Endodermal cell (in vitro differentiated cells): ENCODE data around the gene ANKFN1. TPM values are rescaled to one million over a fixed set of nuclear protein-coding genes. Genes with fewer than 3 reads are reported as not detected.
A peak's percentile ranks its signal among the peaks of the same experiment; 100 is the strongest.

Experiments used
- DNase-seq: peaks from one replicate; pipeline ENCODE4 v3.0.0-alpha.2; 2017
- H3K27ac ChIP-seq: 2 replicates; pipeline ENCODE4 v1.5.1; 2013; ENCODE audit warnings: mild to moderate bottlenecking, low read depth, low read length, moderate library complexity
- H3K27me3 ChIP-seq: 2 replicates; pipeline ENCODE4 v1.6.1; 2013; ENCODE audit warnings: mild to moderate bottlenecking, low read length, moderate library complexity; ENCODE audit not compliant: insufficient read depth, control insufficient read depth, poor library complexity, severe bottlenecking
- H3K36me3 ChIP-seq: 2 replicates; pipeline ENCODE4 v1.7.0; 2013; ENCODE audit warnings: mild to moderate bottlenecking, low read length, moderate library complexity; ENCODE audit not compliant: control insufficient read depth, insufficient read depth
- H3K4me1 ChIP-seq: one replicate; pipeline ENCODE4 v1.7.0; 2013; ENCODE audit warnings: low read length; ENCODE audit not compliant: control insufficient read depth, insufficient read depth
- H3K4me3 ChIP-seq: 2 replicates; pipeline ENCODE4 v1.5.1; 2013; ENCODE audit warnings: mild to moderate bottlenecking, low read length, moderate library complexity
- H3K9ac ChIP-seq: 2 replicates; pipeline ENCODE4 v1.6.1; 2013; ENCODE audit warnings: mild to moderate bottlenecking, low read length, moderate library complexity; ENCODE audit not compliant: poor library complexity, severe bottlenecking; ENCODE audit errors: extremely low read depth
- H3K9me3 ChIP-seq: 2 replicates; pipeline ENCODE4 v1.6.1; 2013; ENCODE audit warnings: mild to moderate bottlenecking, low read length, moderate library complexity; ENCODE audit not compliant: control insufficient read depth
- H3K27ac Mint-ChIP-seq: 2 replicates; pipeline ENCODE4 v1.8.0; 2020; ENCODE audit warnings: mixed read lengths
- H3K27me3 Mint-ChIP-seq: 2 replicates; pipeline ENCODE4 v1.8.0; 2021; ENCODE audit warnings: mild to moderate bottlenecking, mixed read lengths; ENCODE audit not compliant: insufficient read depth
- H3K36me3 Mint-ChIP-seq: 2 replicates; pipeline ENCODE4 v1.8.0; 2020; ENCODE audit warnings: low read depth, mixed read lengths
- H3K4me1 Mint-ChIP-seq: 2 replicates; pipeline ENCODE4 v1.8.0; 2020; ENCODE audit warnings: mixed read lengths
- H3K4me3 Mint-ChIP-seq: 2 replicates; pipeline ENCODE4 v1.8.0; 2020; ENCODE audit warnings: mild to moderate bottlenecking, moderate library complexity, mixed read lengths
- H3K9me3 Mint-ChIP-seq: 2 replicates; pipeline ENCODE4 v1.8.0; 2020; ENCODE audit warnings: mild to moderate bottlenecking, mixed read lengths
- CTCF ChIP-seq: fragments of 200-600 bp; sonication (generic); conservative IDR thresholded peaks from 2 replicates; pipeline ENCODE4 v1.5.0; 2021; ENCODE audit warnings: antibody characterized with exemption, mild to moderate bottlenecking
- WGBS, 2 experiments: methylation state at CpG; one replicate each; pipeline versions ENCODE4 v1.1.5 to v1.1.7; 2013; ENCODE audit warnings: missing lambda C conversion rate in 2 of 2, mixed read lengths in 1 of 2; ENCODE audit not compliant: insufficient coverage in 1 of 2, insufficient read length in 1 of 2; 5-methylcytosine and 5-hydroxymethylcytosine counted together
- total RNA-seq, 2 donors: library from RNA; stranded (reverse); fragmentation: NEBNext Ultra II Directional in 1 of 2; extraction: Animal tissue kit (Norgen Biotek cat#: 25700) in 1 of 2; gene quantifications; 2 replicates in 1 of 2; 3 replicates in 1 of 2; pipeline ENCODE4 v1.2.1, GENCODE V29; 2021

The ANKFN1 gene
- total RNA-seq, 2 donors from 2014 or later: not detected

GRCh38 chr17:56244268-56244890 lies 91.1 kb downstream of the ANKFN1 start:
- Histone ChIP-seq H3K9me3 (no peaks in the 10 kb centered on the region), H3K4me1 (no peaks in the 10 kb centered on the region), H3K36me3 (no peaks in the 10 kb centered on the region), H3K4me3 (no peak overlapping the region), H3K27me3 (no peaks in the 10 kb centered on the region), H3K9ac (no peak overlapping the region), H3K27ac (no peak overlapping the region)
- H3K4me3 Mint-ChIP-seq: no peak overlapping the region
- H3K4me1 Mint-ChIP-seq: no peaks in the 10 kb centered on the region
- no peaks in the 10 kb centered on the region for H3K36me3 Mint-ChIP-seq
- H3K27me3 Mint-ChIP-seq: peaks cover 10% of the 10 kb centered on the region
- H3K9me3 Mint-ChIP-seq: no peaks in the 10 kb centered on the region
- WGBS, 2 experiments: 87 to 100% methylated on average over 1 to 2 of the region's 2 CpGs
- DNase-seq: no peak
- H3K27ac Mint-ChIP-seq: no peak overlapping the region
- peak; percentile 61 for TF ChIP-seq CTCF

DNA sequence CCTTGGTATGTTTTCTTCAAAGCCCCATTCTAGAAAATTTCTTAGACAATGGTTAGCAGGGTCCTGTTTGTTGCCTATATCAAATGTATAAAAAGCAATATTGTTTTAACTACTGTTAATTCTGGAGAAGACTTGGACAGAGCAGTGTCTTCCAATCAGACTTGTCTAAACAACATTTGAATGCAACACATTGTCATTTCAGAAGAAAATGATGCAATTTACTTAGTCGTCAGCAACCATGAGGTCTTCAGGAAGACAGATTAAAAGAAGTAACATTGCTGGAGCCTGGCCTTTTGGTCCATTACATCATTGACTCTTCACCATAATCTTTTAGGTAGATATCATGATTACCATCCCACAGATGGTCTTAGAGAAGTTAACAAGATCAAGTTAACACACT lies 94.5 kb downstream of the ANKFN1 start:
- Histone ChIP-seq H3K4me1 (no peaks in the 10 kb centered on the region), H3K9me3 (no peaks in the 10 kb centered on the region), H3K9ac (no peak overlapping the region), H3K27ac (no peak overlapping the region), H3K4me3 (no peak overlapping the region), H3K27me3 (peaks cover 6% of the 10 kb centered on the region), H3K36me3 (no peaks in the 10 kb centered on the region)
- H3K9me3 Mint-ChIP-seq: no peaks in the 10 kb centered on the region
- no peak for TF ChIP-seq CTCF
- H3K4me3 Mint-ChIP-seq: no peak overlapping the region
- 86 to 100% methylated on average over 1 of the region's 1 CpG for WGBS, 2 experiments
- H3K27ac Mint-ChIP-seq: no peak overlapping the region
- DNase-seq: no peak
- H3K4me1 Mint-ChIP-seq: no peaks in the 10 kb centered on the region
- H3K27me3 Mint-ChIP-seq: peaks cover 10% of the 10 kb centered on the region
- no peaks in the 10 kb centered on the region for H3K36me3 Mint-ChIP-seq

DNA sequence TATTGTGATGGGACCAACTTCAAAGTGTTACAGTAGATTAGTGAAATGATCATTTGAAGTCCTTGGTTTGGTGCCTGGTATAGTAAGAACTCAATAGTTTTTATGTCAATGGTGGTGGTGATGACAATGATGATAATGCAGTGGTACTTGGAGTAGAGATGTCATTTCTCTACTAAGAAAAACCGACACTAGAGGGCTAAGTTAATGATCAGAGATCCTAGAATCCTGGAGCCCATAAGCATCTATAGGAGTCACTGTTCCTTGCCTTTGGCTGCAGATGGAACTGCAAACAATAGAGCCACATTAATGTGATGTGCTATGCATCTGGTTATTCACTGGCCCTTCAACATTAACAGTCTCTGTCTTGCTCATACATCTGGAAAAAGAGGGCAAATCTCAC lies 103.8 kb downstream of the ANKFN1 start:
- H3K9me3 ChIP-seq: no peaks in the 10 kb centered on the region
- no peak overlapping the region for H3K27ac ChIP-seq
- H3K4me1 ChIP-seq: no peaks in the 10 kb centered on the region
- H3K4me1 Mint-ChIP-seq: no peaks in the 10 kb centered on the region
- TF ChIP-seq CTCF: peak; percentile 54
- no peaks in the 10 kb centered on the region for H3K27me3 Mint-ChIP-seq
- no peak overlapping the region for H3K9ac ChIP-seq
- no peaks in the 10 kb centered on the region for H3K9me3 Mint-ChIP-seq
- no peak overlapping the region for H3K27ac Mint-ChIP-seq
- H3K36me3 ChIP-seq: no peaks in the 10 kb centered on the region
- H3K4me3 ChIP-seq: no peak overlapping the region
- no peaks in the 10 kb centered on the region for H3K27me3 ChIP-seq
- no peak for DNase-seq
- 77 to 100% methylated on average over 1 of the region's 1 CpG for WGBS, 2 experiments
- H3K36me3 Mint-ChIP-seq: no peaks in the 10 kb centered on the region
- no peak overlapping the region for H3K4me3 Mint-ChIP-seq
